ENCODE data around the gene AHDC1.

DNA sequence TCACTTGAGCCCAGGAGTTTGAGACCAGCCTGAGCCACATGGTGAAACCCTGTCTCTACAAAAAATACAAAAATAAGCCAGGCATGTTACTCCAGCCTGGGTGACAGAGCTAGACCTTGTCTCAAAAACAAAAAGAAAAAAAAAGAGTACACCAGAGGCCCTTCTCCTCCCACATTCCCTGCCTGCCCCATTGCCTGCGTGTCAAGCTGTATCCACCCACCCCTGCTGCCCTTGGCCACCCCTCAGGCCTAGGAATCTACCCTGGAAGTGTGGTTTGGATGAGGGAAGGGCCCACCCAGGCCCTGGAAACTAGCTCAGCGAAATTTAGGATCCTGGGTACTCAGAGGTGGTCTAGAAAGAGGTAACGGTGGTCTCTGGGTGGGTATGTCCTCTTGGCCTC, 88.3 kb downstream of the AHDC1 start:
- TF ChIP-seq FOXM1 (CRISPR knock-in tag; IDR thresholded peaks at IDR 0.05): no peak
- TF ChIP-seq, protein P1, sequence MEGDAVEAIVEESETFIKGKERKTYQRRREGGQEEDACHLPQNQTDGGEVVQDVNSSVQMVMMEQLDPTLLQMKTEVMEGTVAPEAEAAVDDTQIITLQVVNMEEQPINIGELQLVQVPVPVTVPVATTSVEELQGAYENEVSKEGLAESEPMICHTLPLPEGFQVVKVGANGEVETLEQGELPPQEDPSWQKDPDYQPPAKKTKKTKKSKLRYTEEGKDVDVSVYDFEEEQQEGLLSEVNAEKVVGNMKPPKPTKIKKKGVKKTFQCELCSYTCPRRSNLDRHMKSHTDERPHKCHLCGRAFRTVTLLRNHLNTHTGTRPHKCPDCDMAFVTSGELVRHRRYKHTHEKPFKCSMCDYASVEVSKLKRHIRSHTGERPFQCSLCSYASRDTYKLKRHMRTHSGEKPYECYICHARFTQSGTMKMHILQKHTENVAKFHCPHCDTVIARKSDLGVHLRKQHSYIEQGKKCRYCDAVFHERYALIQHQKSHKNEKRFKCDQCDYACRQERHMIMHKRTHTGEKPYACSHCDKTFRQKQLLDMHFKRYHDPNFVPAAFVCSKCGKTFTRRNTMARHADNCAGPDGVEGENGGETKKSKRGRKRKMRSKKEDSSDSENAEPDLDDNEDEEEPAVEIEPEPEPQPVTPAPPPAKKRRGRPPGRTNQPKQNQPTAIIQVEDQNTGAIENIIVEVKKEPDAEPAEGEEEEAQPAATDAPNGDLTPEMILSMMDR (CRISPR knock-in tag; IDR thresholded peaks at IDR 0.05): no peak
- no peak for TF ChIP-seq ZNF256 (CRISPR knock-in tag; conservative IDR thresholded peaks at IDR 0.05)
- no peak for TF ChIP-seq MXI1 (IDR thresholded peaks at IDR 0.05; ENCODE audit: borderline replicate concordance, low read depth, low read length)
- TF ChIP-seq POLR2AphosphoS5 (IDR thresholded peaks at IDR 0.05; ENCODE audit: low read depth, low read length): no peak
- TF ChIP-seq ZZZ3 (CRISPR knock-in tag; IDR thresholded peaks at IDR 0.05; ENCODE audit: borderline replicate concordance): no peak
- TF ChIP-seq ARNT (IDR thresholded peaks at IDR 0.05): no peak
- TF ChIP-seq ZSCAN20 (CRISPR knock-in tag; IDR thresholded peaks at IDR 0.05; ENCODE audit: borderline replicate concordance): no peak
- TF ChIP-seq, protein P2, sequence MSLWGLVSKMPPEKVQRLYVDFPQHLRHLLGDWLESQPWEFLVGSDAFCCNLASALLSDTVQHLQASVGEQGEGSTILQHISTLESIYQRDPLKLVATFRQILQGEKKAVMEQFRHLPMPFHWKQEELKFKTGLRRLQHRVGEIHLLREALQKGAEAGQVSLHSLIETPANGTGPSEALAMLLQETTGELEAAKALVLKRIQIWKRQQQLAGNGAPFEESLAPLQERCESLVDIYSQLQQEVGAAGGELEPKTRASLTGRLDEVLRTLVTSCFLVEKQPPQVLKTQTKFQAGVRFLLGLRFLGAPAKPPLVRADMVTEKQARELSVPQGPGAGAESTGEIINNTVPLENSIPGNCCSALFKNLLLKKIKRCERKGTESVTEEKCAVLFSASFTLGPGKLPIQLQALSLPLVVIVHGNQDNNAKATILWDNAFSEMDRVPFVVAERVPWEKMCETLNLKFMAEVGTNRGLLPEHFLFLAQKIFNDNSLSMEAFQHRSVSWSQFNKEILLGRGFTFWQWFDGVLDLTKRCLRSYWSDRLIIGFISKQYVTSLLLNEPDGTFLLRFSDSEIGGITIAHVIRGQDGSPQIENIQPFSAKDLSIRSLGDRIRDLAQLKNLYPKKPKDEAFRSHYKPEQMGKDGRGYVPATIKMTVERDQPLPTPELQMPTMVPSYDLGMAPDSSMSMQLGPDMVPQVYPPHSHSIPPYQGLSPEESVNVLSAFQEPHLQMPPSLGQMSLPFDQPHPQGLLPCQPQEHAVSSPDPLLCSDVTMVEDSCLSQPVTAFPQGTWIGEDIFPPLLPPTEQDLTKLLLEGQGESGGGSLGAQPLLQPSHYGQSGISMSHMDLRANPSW (CRISPR knock-in tag; IDR thresholded peaks at IDR 0.05; ENCODE audit: borderline replicate concordance): no peak

Measured in HepG2 (cell line).